IMR-90 (cell line): ENCODE measurements around the gene TRPM3. TPM values are rescaled to one million over a fixed set of nuclear protein-coding genes. Genes with fewer than 3 reads are reported as not detected.

Experiments used
- ATAC-seq: fragments of 200-7000 bp; cut with Tn5 transposase; 2 replicates; pipeline ENCODE4 v1.9.1; 2020; ENCODE audit warnings: low read depth, mild to moderate bottlenecking, moderate library complexity
- BruUV-seq: library from RNA; stranded (reverse); fragments of 400-500 nt; replicated peaks from 2 replicates; lab custom pipeline; 2021; lab: Mats Ljungman, UMichigan
- CTCF ChIA-PET: fragments of 300-600 bp; formaldehyde crosslinking; extraction: SDS; loops from one replicate; lab custom pipeline; 2021; ENCODE audit warnings: antibody characterized with exemption; lab: Yijun Ruan, JAX
- POLR2A ChIA-PET: fragments of 300-600 bp; sonication (Branson Sonifier 250); formaldehyde crosslinking; loops from one replicate; lab custom pipeline; 2022; ENCODE audit warnings: antibody characterized with exemption; ENCODE audit not compliant: unreplicated experiment; lab: Charles Lee
- DNase-seq: peaks from one replicate; pipeline ENCODE4 v3.0.0; 2013
- H2AFZ ChIP-seq: replicated peaks from 2 replicates; pipeline ENCODE3; 2013; ENCODE audit warnings: low read length, mild to moderate bottlenecking; ENCODE audit not compliant: poor library complexity
- H2AK5ac ChIP-seq: 2 replicates; pipeline ENCODE4 v1.6.1; 2013; ENCODE audit warnings: low read depth, low read length, inconsistent platforms
- H2AK9ac ChIP-seq: replicated peaks from 2 replicates; pipeline ENCODE3; 2013; ENCODE audit warnings: mild to moderate bottlenecking, low read depth, low read length, moderate library complexity; ENCODE audit not compliant: poor library complexity
- H2BK120ac ChIP-seq: 2 replicates; pipeline ENCODE4 v1.6.1; 2013; ENCODE audit warnings: low read depth, low read length, inconsistent platforms
- H2BK15ac ChIP-seq: 3 replicates; pipeline ENCODE4 v1.6.1; 2013; ENCODE audit warnings: low read depth, low read length, inconsistent platforms
- H2BK20ac ChIP-seq: 2 replicates; pipeline ENCODE4 v1.6.1; 2013; ENCODE audit warnings: low read depth, mild to moderate bottlenecking, inconsistent platforms, low read length, moderate library complexity
- H2BK5ac ChIP-seq: 2 replicates; pipeline ENCODE4 v1.6.1; 2013; ENCODE audit warnings: mild to moderate bottlenecking, low read depth, low read length, inconsistent platforms; ENCODE audit not compliant: poor library complexity, severe bottlenecking
- H3K14ac ChIP-seq: replicated peaks from 2 replicates; pipeline ENCODE4 v1.6.1; 2013; ENCODE audit warnings: low read depth, low read length, inconsistent platforms
- H3K18ac ChIP-seq: 2 replicates; pipeline ENCODE4 v1.6.1; 2013; ENCODE audit warnings: low read depth, low read length, control low read depth
- H3K23ac ChIP-seq: 2 replicates; pipeline ENCODE4 v1.6.1; 2013; ENCODE audit warnings: low read depth, low read length, inconsistent platforms
- H3K27ac ChIP-seq: 2 replicates; pipeline ENCODE4 v1.5.1; 2013; ENCODE audit warnings: mild to moderate bottlenecking, control low read depth, low read length; ENCODE audit not compliant: insufficient read depth
- H3K27me3 ChIP-seq: 2 replicates; pipeline ENCODE4 v1.6.1; 2013; ENCODE audit warnings: low read length; ENCODE audit not compliant: control insufficient read depth, insufficient read depth
- H3K36me3 ChIP-seq: 2 replicates; pipeline ENCODE4 v1.6.1; 2013; ENCODE audit warnings: low read length, mixed read lengths; ENCODE audit not compliant: control insufficient read depth, insufficient read depth
- H3K4ac ChIP-seq: 2 replicates; pipeline ENCODE4 v1.6.1; 2013; ENCODE audit warnings: low read depth, low read length, inconsistent platforms
- H3K4me1 ChIP-seq: 2 replicates; pipeline ENCODE4 v1.6.1; 2013; ENCODE audit warnings: low read length, mixed read lengths; ENCODE audit not compliant: control insufficient read depth, insufficient read depth
- H3K4me2 ChIP-seq: 2 replicates; pipeline ENCODE4 v1.6.1; 2013; ENCODE audit warnings: low read depth, mild to moderate bottlenecking, control low read depth, low read length, moderate library complexity
- H3K4me3 ChIP-seq: 2 replicates; pipeline ENCODE4 v1.5.1; 2013; ENCODE audit warnings: low read depth, mild to moderate bottlenecking, control low read depth, low read length, moderate library complexity; ENCODE audit not compliant: insufficient read depth
- H3K56ac ChIP-seq: 2 replicates; pipeline ENCODE4 v1.6.1; 2013; ENCODE audit warnings: low read length, inconsistent platforms; ENCODE audit not compliant: insufficient read depth; ENCODE audit errors: extremely low read depth
- H3K79me1 ChIP-seq, 2 experiments: 2 replicates each; pipeline ENCODE4 v1.6.1; 2013; ENCODE audit warnings: low read length in 2 of 2, inconsistent platforms in 1 of 2, low read depth in 1 of 2
- H3K9ac ChIP-seq: 2 replicates; pipeline ENCODE4 v1.6.1; 2013; ENCODE audit warnings: low read depth, low read length, control low read depth
- H3K9me1 ChIP-seq: 2 replicates; pipeline ENCODE4 v1.6.1; 2013; ENCODE audit warnings: low read length, inconsistent platforms; ENCODE audit not compliant: insufficient read depth
- H3K9me3 ChIP-seq: 2 replicates; pipeline ENCODE4 v1.6.1; 2013; ENCODE audit warnings: low read length; ENCODE audit not compliant: control insufficient read depth, insufficient read depth
- H4K20me1 ChIP-seq: 2 replicates; pipeline ENCODE4 v1.6.1; 2013; ENCODE audit warnings: low read length, inconsistent platforms; ENCODE audit not compliant: insufficient read depth
- H4K5ac ChIP-seq: 2 replicates; pipeline ENCODE4 v1.6.1; 2013; ENCODE audit warnings: mild to moderate bottlenecking, low read depth, low read length, control low read depth
- H4K8ac ChIP-seq, 2 experiments: 2 replicates each; pipeline ENCODE4 v1.6.1; 2013; ENCODE audit warnings: low read depth in 2 of 2, low read length in 2 of 2, control low read depth in 1 of 2, inconsistent platforms in 1 of 2
- H4K91ac ChIP-seq: 2 replicates; pipeline ENCODE4 v1.6.1; 2013; ENCODE audit warnings: low read depth, low read length, inconsistent platforms; ENCODE audit not compliant: insufficient read depth
- CHD1 ChIP-seq: IDR thresholded peaks from 2 replicates; pipeline ENCODE4 v1.6.1; 2012; ENCODE audit warnings: low read depth, low read length, improper control_type of control experiment
- CTCF ChIP-seq: conservative IDR thresholded peaks from 2 replicates; pipeline ENCODE4 v1.5.1; 2012; ENCODE audit warnings: mild to moderate bottlenecking, low read depth, low read length, improper control_type of control experiment
- FOS ChIP-seq: fragments of 150-350 bp; IDR thresholded peaks from 2 replicates; pipeline ENCODE4 v1.6.1; 2016; ENCODE audit warnings: low read depth, low read length
- MAFK ChIP-seq: IDR thresholded peaks from 2 replicates; pipeline ENCODE4 v1.6.1; 2012; ENCODE audit warnings: low read depth, low read length, improper control_type of control experiment
- NFE2L2 ChIP-seq: fragments of 150-350 bp; IDR thresholded peaks from 2 replicates; pipeline ENCODE4 v1.6.1; 2016; ENCODE audit warnings: low read depth, mild to moderate bottlenecking, low read length
- POLR2A ChIP-seq: IDR thresholded peaks from 2 replicates; pipeline ENCODE4 v1.6.1; 2012; ENCODE audit warnings: mild to moderate bottlenecking, low read depth, low read length
- RCOR1 ChIP-seq: IDR thresholded peaks from 2 replicates; pipeline ENCODE4 v1.6.1; 2012; ENCODE audit warnings: mild to moderate bottlenecking, low read length, improper control_type of control experiment; ENCODE audit not compliant: insufficient replicate concordance
- RFX5 ChIP-seq: IDR thresholded peaks from 2 replicates; pipeline ENCODE4 v1.8.0; 2012; ENCODE audit warnings: low read depth, mild to moderate bottlenecking, low read length, moderate library complexity
- SMC3 ChIP-seq: fragments of 150-350 bp; IDR thresholded peaks from 2 replicates; pipeline ENCODE4 v1.6.1; 2016; ENCODE audit warnings: low read depth, mild to moderate bottlenecking, antibody characterized with exemption, low read length, moderate library complexity
- USF2 ChIP-seq: fragments of 150-350 bp; IDR thresholded peaks from 2 replicates; pipeline ENCODE4 v1.6.1; 2017; ENCODE audit warnings: mild to moderate bottlenecking, antibody characterized with exemption, low read length, low read depth
- WGBS, 2 experiments: methylation state at CpG; one replicate each; pipeline versions ENCODE4 v1.1.5 to v1.1.7; 2013; ENCODE audit warnings: missing lambda C conversion rate in 2 of 2; ENCODE audit not compliant: insufficient read length in 1 of 2; ENCODE audit errors: extremely low coverage in 2 of 2; 5-methylcytosine and 5-hydroxymethylcytosine counted together
- dilution Hi-C: fragments of 300-500 bp; cut with HindIII; formaldehyde crosslinking; loops from one replicate; pipeline ENCODE4 v1.14.3; 2018; ENCODE audit warnings: low sequenced_read_pairs; ENCODE audit not compliant: unreplicated experiment
- in situ Hi-C: fragments of 300-500 bp; cut with MboI; formaldehyde crosslinking; loops from 3 replicates; pipeline ENCODE4 v1.14.3; 2019; ENCODE audit warnings: low sequenced_read_pairs, inconsistent platforms, mixed read lengths
- intact Hi-C: fragments of 100-400 bp; cut with micrococcal nuclease; formaldehyde crosslinking; loops from 2 replicates; pipeline ENCODE4 v1.10.0; 2022
- polyA plus RNA-seq, 3 experiments: library from polyadenylated mRNA; depleted of rRNA; stranded (reverse); fragments of >200 nt; gene quantifications; 2 replicates each; pipeline ENCODE4 v1.2.3, GENCODE V29; 2012; ENCODE audit warnings: low replicate concordance in 1 of 3
- total RNA-seq: library from RNA; depleted of rRNA; stranded (reverse); fragments of >200 nt; gene quantifications from 2 replicates; pipeline ENCODE4 v1.2.3, GENCODE V29; 2012

Gene TRPM3
- total and polyA plus RNA-seq, 2 of the 4 experiments (the other 2 are of a cell fraction), result not detected

GRCh38 chr9:70668751-70669150 lies 452.7 kb downstream of the TRPM3 start:
- Histone ChIP-seq H2BK20ac (no peak overlapping the region), H2AFZ (no peak overlapping the region), H3K27me3 (no peaks in the 10 kb centered on the region; the same call in 1 of the 2 replicates), H2BK120ac (no peak overlapping the region), H3K14ac (no peak overlapping the region), H3K27ac (no peak overlapping the region), H4K5ac (no peak overlapping the region), H3K79me1 (no peaks in the 10 kb centered on the region), H2BK15ac (no peak overlapping the region), H3K23ac (no peak overlapping the region), H3K9me1 (no peaks in the 10 kb centered on the region), H3K36me3 (no peaks in the 10 kb centered on the region), H2BK5ac (no peak overlapping the region), H3K56ac (no peak overlapping the region), H3K9me3 (no peaks in the 10 kb centered on the region), H3K4ac (no peak overlapping the region), H3K18ac (no peak overlapping the region), H3K4me3 (no peak overlapping the region), H2AK9ac (no peak overlapping the region), H3K4me2 (no peak overlapping the region), H4K8ac (no peak overlapping the region), H3K9ac (no peak overlapping the region), H2AK5ac (no peak overlapping the region), H4K91ac (no peak overlapping the region), H3K4me1 (no peaks in the 10 kb centered on the region), H4K20me1 (no peaks in the 10 kb centered on the region)
- 66% methylated on average over 3 of the region's 3 CpGs; no CpG with 5 or more reads in 1 of the 2 experiments for WGBS, 2 experiments
- in situ Hi-C loops (no loop called here), intact Hi-C loops (no loop called here), dilution Hi-C loops (no loop called here)
- CTCF ChIA-PET, result no interaction called here
- ATAC-seq, result no peak
- POLR2A ChIA-PET, result no interaction called here
- TF ChIP-seq RCOR1 (no peak), MAFK (no peak), RFX5 (no peak), CTCF (no peak), NFE2L2 (no peak), CHD1 (no peak), POLR2A (no peak), SMC3 (no peak), FOS (no peak), USF2 (no peak)
- BruUV-seq, result no TSS peak
- DNase-seq, result no peak
